Stimulated activated CD8-positive, alpha-beta memory T cell treated with anti-CD3 and anti-CD28 coated beads, Interleukin-4, amount 100 ng/mL, for 1 hour (primary cell): ENCODE measurements around the gene IGFL1.
"Not testable (repeated sequence)": the region's sequence is repeated elsewhere in the genome, so short reads cannot be mapped to it uniquely, and the experiment has no call there.

ENCODE experiments used
- DNase-seq, 2 donors: peaks; one replicate each; pipeline ENCODE4 v3.0.0-alpha.2; 2020; ENCODE audit warnings: low read depth in 2 of 2, low spot score in 1 of 2

IGFL1 gene

GRCh38 chr19:46229442-46229841 lies at the start of gene IGFL1:
TSS of gene IGFL1 (plus strand) at chr19:46229742. CDS start at chr19:46229775, 33 bp downstream.
- no peak for DNase-seq

- no peak for DNase-seq
Measured at GRCh38 chr19:46180701-46181387, 48.7 kb upstream of the IGFL1 start.

- no peak for DNase-seq
Measured at GRCh38 chr19:46181388-46181779, 48.2 kb upstream of the IGFL1 start.

- no peak for DNase-seq
Measured at GRCh38 chr19:46182476-46182875, 47.1 kb upstream of the IGFL1 start.

- not testable (repeated sequence) for DNase-seq
Measured at GRCh38 chr19:46184775-46185710, 44.5 kb upstream of the IGFL1 start.

- DNase-seq: no peak
Measured at GRCh38 chr19:46186101-46186716, 43.3 kb upstream of the IGFL1 start.

- DNase-seq: no peak
Measured at GRCh38 chr19:46186717-46187101, 42.8 kb upstream of the IGFL1 start.

GRCh38 chr19:46189971-46190888 lies 39.3 kb upstream of the IGFL1 start:
- DNase-seq: no peak

- no peak for DNase-seq
Measured at GRCh38 chr19:46191356-46191755, 38.2 kb upstream of the IGFL1 start.

GRCh38 chr19:46191972-46192371 lies 37.6 kb upstream of the IGFL1 start:
- DNase-seq: no peak

GRCh38 chr19:46192626-46192991 lies 36.9 kb upstream of the IGFL1 start:
- DNase-seq: not testable (repeated sequence)

GRCh38 chr19:46192992-46193650 lies 36.4 kb upstream of the IGFL1 start:
- DNase-seq: no peak

GRCh38 chr19:46193678-46194077 lies 35.9 kb upstream of the IGFL1 start:
- no peak for DNase-seq

- DNase-seq: no peak
Measured at GRCh38 chr19:46195104-46195503, 34.4 kb upstream of the IGFL1 start.

GRCh38 chr19:46195919-46196318 lies 33.6 kb upstream of the IGFL1 start:
- not testable (repeated sequence) for DNase-seq

GRCh38 chr19:46196410-46197124 lies 33.0 kb upstream of the IGFL1 start:
- no peak for DNase-seq

- no peak for DNase-seq
Measured at GRCh38 chr19:46197314-46198070, 32.0 kb upstream of the IGFL1 start.

- no peak for DNase-seq
Measured at GRCh38 chr19:46198756-46199155, 30.8 kb upstream of the IGFL1 start.
